Neuronal stem cell (in vitro differentiated cells): ENCODE results near the gene EIF2B1.
"Not testable (repeated sequence)": the region's sequence is repeated elsewhere in the genome, so short reads cannot be mapped to it uniquely, and the experiment has no call there.

Experiments
- DNase-seq: peaks from one replicate; pipeline ENCODE4 v3.0.0-alpha.2; 2013; ENCODE audit warnings: low spot score
- H2AFZ ChIP-seq: one replicate; pipeline ENCODE4 v1.6.1; 2013; ENCODE audit warnings: mild to moderate bottlenecking, low read length, inconsistent platforms
- H2AK5ac ChIP-seq: 2 replicates; pipeline ENCODE4 v1.6.1; 2013; ENCODE audit warnings: low read depth, mild to moderate bottlenecking, inconsistent platforms, low read length, moderate library complexity, mixed read lengths
- H2BK120ac ChIP-seq: 2 replicates; pipeline ENCODE4 v1.6.1; 2013; ENCODE audit warnings: low read depth, mild to moderate bottlenecking, inconsistent platforms, low read length, moderate library complexity, mixed read lengths
- H2BK12ac ChIP-seq: one replicate; pipeline ENCODE4 v1.6.1; 2013; ENCODE audit warnings: low read length, inconsistent platforms
- H2BK15ac ChIP-seq: 2 replicates; pipeline ENCODE4 v1.6.1; 2013; ENCODE audit warnings: mild to moderate bottlenecking, low read length, inconsistent platforms, mixed read lengths
- H2BK5ac ChIP-seq: one replicate; pipeline ENCODE4 v1.6.1; 2013; ENCODE audit warnings: inconsistent platforms, mild to moderate bottlenecking, low read length, moderate library complexity
- H3K14ac ChIP-seq: one replicate; pipeline ENCODE4 v1.6.1; 2013; ENCODE audit warnings: low read length, inconsistent platforms
- H3K18ac ChIP-seq: 2 replicates; pipeline ENCODE4 v1.6.1; 2013; ENCODE audit warnings: low read length, inconsistent platforms
- H3K23ac ChIP-seq: 2 replicates; pipeline ENCODE4 v1.6.1; 2013; ENCODE audit warnings: low read depth, mild to moderate bottlenecking, mixed read lengths, low read length, inconsistent platforms; ENCODE audit not compliant: poor library complexity
- H3K27ac ChIP-seq: replicated peaks from 3 replicates; pipeline ENCODE4 v1.5.1; 2013; ENCODE audit warnings: low read length, inconsistent platforms
- H3K27me3 ChIP-seq, 3 experiments: 2 replicates each; pipeline ENCODE4 v1.6.1; 2013; ENCODE audit warnings: low read length in 3 of 3, mild to moderate bottlenecking in 2 of 3, inconsistent platforms in 1 of 3, low read depth in 1 of 3, mixed read lengths in 1 of 3, moderate library complexity in 1 of 3; ENCODE audit not compliant: control insufficient read depth in 3 of 3, insufficient read depth in 3 of 3
- H3K36me3 ChIP-seq, 2 donors: replicated peaks in 1 of 2; 2 replicates each; pipeline ENCODE4 v1.6.1; 2013; ENCODE audit warnings: low read length in 2 of 2; ENCODE audit not compliant: control insufficient read depth in 2 of 2, insufficient read depth in 2 of 2
- H3K4ac ChIP-seq: 2 replicates; pipeline ENCODE4 v1.6.1; 2013; ENCODE audit warnings: inconsistent platforms, mild to moderate bottlenecking, low read length, moderate library complexity
- H3K4me1 ChIP-seq, 2 donors: 1 replicate in 1 of 2; 2 replicates in 1 of 2; pipeline ENCODE4 v1.6.1; 2013; ENCODE audit warnings: low read length in 2 of 2, low read depth in 1 of 2; ENCODE audit not compliant: control insufficient read depth in 2 of 2, insufficient read depth in 1 of 2
- H3K4me2 ChIP-seq: one replicate; pipeline ENCODE4 v1.6.1; 2013; ENCODE audit warnings: mild to moderate bottlenecking, low read length, inconsistent platforms; ENCODE audit not compliant: insufficient read depth, poor library complexity, severe bottlenecking
- H3K4me3 ChIP-seq, 2 donors: 2 replicates each; pipeline ENCODE4 v1.5.1; 2013; ENCODE audit warnings: low read length in 2 of 2, mild to moderate bottlenecking in 2 of 2, inconsistent platforms in 1 of 2, moderate library complexity in 1 of 2
- H3K79me1 ChIP-seq: one replicate; pipeline ENCODE4 v1.6.1; 2013; ENCODE audit warnings: low read depth, mild to moderate bottlenecking, inconsistent platforms, low read length, moderate library complexity
- H3K9ac ChIP-seq: one replicate; pipeline ENCODE4 v1.6.1; 2013; ENCODE audit warnings: mild to moderate bottlenecking, low read depth, low read length, inconsistent platforms; ENCODE audit not compliant: poor library complexity
- H3K9me3 ChIP-seq, 2 donors: replicated peaks in 1 of 2; 2 replicates each; pipeline versions ENCODE3 to v1.6.1; 2013; ENCODE audit warnings: low read length in 2 of 2, mild to moderate bottlenecking in 2 of 2, inconsistent platforms in 1 of 2, low read depth in 1 of 2, mixed read lengths in 1 of 2, moderate library complexity in 1 of 2; ENCODE audit not compliant: control insufficient read depth in 2 of 2, insufficient read depth in 1 of 2
- H4K8ac ChIP-seq: one replicate; pipeline ENCODE4 v1.6.1; 2013; ENCODE audit warnings: low read depth, mild to moderate bottlenecking, inconsistent platforms, low read length, moderate library complexity
- H4K91ac ChIP-seq: one replicate; pipeline ENCODE4 v1.6.1; 2013; ENCODE audit warnings: low read length, low read depth, mild to moderate bottlenecking, inconsistent platforms; ENCODE audit not compliant: poor library complexity
- WGBS, 2 donors: extraction: QIAGEN DNeasy Blood & Tissue Kit; methylation state at CpG; one replicate each; pipeline ENCODE4 v1.1.7; 2013; ENCODE audit warnings: missing lambda C conversion rate in 2 of 2, mixed read lengths in 1 of 2; ENCODE audit not compliant: insufficient read length in 2 of 2, insufficient replicate concordance in 1 of 2; ENCODE audit errors: extremely low coverage in 2 of 2; 5-methylcytosine and 5-hydroxymethylcytosine counted together

Gene EIF2B1

GRCh38 chr12:123578829-123579228 lies 54.7 kb downstream of the EIF2B1 start:
- H3K18ac ChIP-seq, H4K8ac ChIP-seq, H3K4me3 ChIP-seq, H2BK12ac ChIP-seq, H3K27ac ChIP-seq, H3K4me1 ChIP-seq, H3K79me1 ChIP-seq, H3K4ac ChIP-seq, H2AFZ ChIP-seq, H2AK5ac ChIP-seq, H2BK15ac ChIP-seq, H3K4me2 ChIP-seq, H2BK5ac ChIP-seq, H2BK120ac ChIP-seq, H3K9me3 ChIP-seq, H4K91ac ChIP-seq, H3K14ac ChIP-seq, H3K27me3 ChIP-seq, H3K23ac ChIP-seq, H3K9ac ChIP-seq, DNase-seq: not testable (repeated sequence)
- WGBS, 2 donors: no CpG with 5 or more reads among the region's 4 CpGs
- peaks cover 1 to 17% of the 10 kb centered on the region in 2 donors for H3K36me3 ChIP-seq

GRCh38 chr12:123578243-123578642 lies 55.2 kb downstream of the EIF2B1 start:
- peaks cover 2% of the 10 kb centered on the region in 2 donors for H3K4me1 ChIP-seq
- H3K36me3 ChIP-seq: peaks cover 1 to 17% of the 10 kb centered on the region in 2 donors
- no peak overlapping the region for H3K23ac ChIP-seq
- no peak overlapping the region for H3K4me3 ChIP-seq
- H3K27ac ChIP-seq: no peak overlapping the region
- no peak overlapping the region for H3K14ac ChIP-seq
- no peak overlapping the region for H2BK5ac ChIP-seq
- no peak overlapping the region for H4K8ac ChIP-seq
- H3K9ac ChIP-seq: no peak overlapping the region
- H3K4me2 ChIP-seq: no peak overlapping the region
- H4K91ac ChIP-seq: no peak overlapping the region
- peaks cover 3 to 6% of the 10 kb centered on the region in 2 donors for H3K9me3 ChIP-seq
- no peak overlapping the region for H2AFZ ChIP-seq
- H3K18ac ChIP-seq: no peak overlapping the region
- H3K4ac ChIP-seq: no peak overlapping the region
- no peak for DNase-seq
- no peak overlapping the region for H2BK12ac ChIP-seq
- no peak overlapping the region for H2AK5ac ChIP-seq
- H3K79me1 ChIP-seq: peaks cover 2% of the 10 kb centered on the region
- no CpG with 5 or more reads among the region's 3 CpGs for WGBS, 2 donors
- no peak overlapping the region for H2BK120ac ChIP-seq
- H2BK15ac ChIP-seq: no peak overlapping the region
- no peaks in the 10 kb centered on the region for H3K27me3 ChIP-seq

- no peak overlapping the region for H3K18ac ChIP-seq
Measured at GRCh38 chr12:123576611-123577010, 56.9 kb downstream of the EIF2B1 start.

GRCh38 chr12:123573870-123574269 lies 59.6 kb downstream of the EIF2B1 start:
- H4K91ac ChIP-seq: no peak overlapping the region
- no peaks in the 10 kb centered on the region for H3K79me1 ChIP-seq
- DNase-seq: no peak
- no peak overlapping the region for H2AFZ ChIP-seq
- H3K9ac ChIP-seq: no peak overlapping the region
- H2BK15ac ChIP-seq: no peak overlapping the region
- H3K14ac ChIP-seq: no peak overlapping the region
- H3K27me3 ChIP-seq: no peaks in the 10 kb centered on the region
- no peak overlapping the region for H3K27ac ChIP-seq
- H3K9me3 ChIP-seq: peaks cover 3 to 6% of the 10 kb centered on the region in 2 donors
- no peak overlapping the region for H3K4me2 ChIP-seq
- no peak overlapping the region for H4K8ac ChIP-seq
- no peak overlapping the region for H2AK5ac ChIP-seq
- no CpG with 5 or more reads among the region's 4 CpGs for WGBS, 2 donors
- peaks cover 0 to 4% of the 10 kb centered on the region in 2 donors for H3K4me1 ChIP-seq
- no peak overlapping the region for H3K23ac ChIP-seq
- H3K4ac ChIP-seq: no peak overlapping the region
- H3K4me3 ChIP-seq: no peak overlapping the region
- H2BK5ac ChIP-seq: no peak overlapping the region
- H2BK12ac ChIP-seq: no peak overlapping the region
- no peak overlapping the region for H2BK120ac ChIP-seq
- peaks cover 1 to 12% of the 10 kb centered on the region in 2 donors for H3K36me3 ChIP-seq
- no peak overlapping the region for H3K18ac ChIP-seq

More at GRCh38 chr12:123576611-123577010, 56.9 kb downstream of the EIF2B1 start:
- no peak overlapping the region for H3K14ac ChIP-seq
- H2BK15ac ChIP-seq: no peak overlapping the region
- no peak overlapping the region for H2BK120ac ChIP-seq
- no peak overlapping the region for H4K91ac ChIP-seq
- no peak overlapping the region for H2BK12ac ChIP-seq
- H2AFZ ChIP-seq: no peak overlapping the region
- H3K79me1 ChIP-seq: no peaks in the 10 kb centered on the region
- no peak overlapping the region for H2AK5ac ChIP-seq
- H3K4me3 ChIP-seq: no peak overlapping the region
- WGBS, 2 donors: no CpG with 5 or more reads among the region's 1 CpG
- no peak overlapping the region for H3K4me2 ChIP-seq
- peaks cover 1 to 17% of the 10 kb centered on the region in 2 donors for H3K36me3 ChIP-seq
- no peaks in the 10 kb centered on the region for H3K4me1 ChIP-seq
- H3K27ac ChIP-seq: no peak overlapping the region
- no peak overlapping the region for H3K9ac ChIP-seq
- no peak overlapping the region for H2BK5ac ChIP-seq
- no peak for DNase-seq
- H3K9me3 ChIP-seq: peaks cover 3 to 6% of the 10 kb centered on the region in 2 donors
- no peaks in the 10 kb centered on the region for H3K27me3 ChIP-seq
- no peak overlapping the region for H3K4ac ChIP-seq
- H4K8ac ChIP-seq: no peak overlapping the region
- H3K23ac ChIP-seq: no peak overlapping the region
